H1 (cell line): ENCODE results near the gene COL2A1.

Experiments
- CEBPB ChIP-seq: IDR thresholded peaks from 2 replicates; pipeline ENCODE4 v1.6.1; 2012; ENCODE audit warnings: low read depth, low read length
- CHD2 ChIP-seq: IDR thresholded peaks from 2 replicates; pipeline ENCODE4 v1.6.1; 2012; ENCODE audit warnings: low read length, improper control_type of control experiment
- EZH2 ChIP-seq: fragments of 200-600 bp; sonication (generic); IDR thresholded peaks from 2 replicates; pipeline ENCODE4 v1.7.1; 2012; ENCODE audit warnings: low read depth, mild to moderate bottlenecking, moderate library complexity, low read length, inconsistent platforms; ENCODE audit not compliant: severe bottlenecking
- JUN ChIP-seq: IDR thresholded peaks from 2 replicates; pipeline ENCODE4 v1.6.1; 2011; ENCODE audit warnings: low read depth, mild to moderate bottlenecking, improper control_type of control experiment, low read length
- RFX5 ChIP-seq: IDR thresholded peaks from 2 replicates; pipeline ENCODE4 v1.6.1; 2011; ENCODE audit warnings: low read depth, low read length, improper control_type of control experiment, borderline replicate concordance
- TAF1 ChIP-seq: IDR thresholded peaks from 2 replicates; pipeline ENCODE4 v1.6.1; 2011; ENCODE audit warnings: mild to moderate bottlenecking, low read depth, low read length
- YY1 ChIP-seq: IDR thresholded peaks from 2 replicates; pipeline ENCODE4 v1.6.1; 2011; ENCODE audit warnings: low read depth, mild to moderate bottlenecking, low read length
- TF ChIP-seq, protein P1 (sequence below), 3 experiments: IDR thresholded peaks; 1 replicate in 2 of 3; 2 replicates in 1 of 3; pipeline versions ENCODE4 v1.5.1 to v1.6.1; 2011; ENCODE audit warnings: low read length in 3 of 3, mild to moderate bottlenecking in 3 of 3, inconsistent platforms in 2 of 3, low read depth in 1 of 3, moderate library complexity in 1 of 3; ENCODE audit not compliant: insufficient read depth in 1 of 3; ENCODE audit errors: control extremely low read depth in 1 of 3

GRCh38 chr12:47954058-47954457 lies 50.2 kb downstream of the COL2A1 start:
- no peak for TF ChIP-seq YY1
- TF ChIP-seq, protein P1, sequence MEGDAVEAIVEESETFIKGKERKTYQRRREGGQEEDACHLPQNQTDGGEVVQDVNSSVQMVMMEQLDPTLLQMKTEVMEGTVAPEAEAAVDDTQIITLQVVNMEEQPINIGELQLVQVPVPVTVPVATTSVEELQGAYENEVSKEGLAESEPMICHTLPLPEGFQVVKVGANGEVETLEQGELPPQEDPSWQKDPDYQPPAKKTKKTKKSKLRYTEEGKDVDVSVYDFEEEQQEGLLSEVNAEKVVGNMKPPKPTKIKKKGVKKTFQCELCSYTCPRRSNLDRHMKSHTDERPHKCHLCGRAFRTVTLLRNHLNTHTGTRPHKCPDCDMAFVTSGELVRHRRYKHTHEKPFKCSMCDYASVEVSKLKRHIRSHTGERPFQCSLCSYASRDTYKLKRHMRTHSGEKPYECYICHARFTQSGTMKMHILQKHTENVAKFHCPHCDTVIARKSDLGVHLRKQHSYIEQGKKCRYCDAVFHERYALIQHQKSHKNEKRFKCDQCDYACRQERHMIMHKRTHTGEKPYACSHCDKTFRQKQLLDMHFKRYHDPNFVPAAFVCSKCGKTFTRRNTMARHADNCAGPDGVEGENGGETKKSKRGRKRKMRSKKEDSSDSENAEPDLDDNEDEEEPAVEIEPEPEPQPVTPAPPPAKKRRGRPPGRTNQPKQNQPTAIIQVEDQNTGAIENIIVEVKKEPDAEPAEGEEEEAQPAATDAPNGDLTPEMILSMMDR (IDR thresholded peaks at IDR 0.05; ENCODE audit: control extremely low read depth in 1 of 3, insufficient read depth in 1 of 3, low read depth in 1 of 3, low read length in 3 of 3) = no peak
- TF ChIP-seq CHD2 = no peak
- TF ChIP-seq RFX5 = no peak
- TF ChIP-seq EZH2 = no peak
- no peak for TF ChIP-seq TAF1
- TF ChIP-seq CEBPB = no peak
- no peak for TF ChIP-seq JUN
